HG03378 (cell line): ENCODE measurements around the gene HTT.
"Not testable (repeated sequence)": the region's sequence is repeated elsewhere in the genome, so short reads cannot be mapped to it uniquely, and the experiment has no call there.

ENCODE experiments used
- ATAC-seq: cut with Tn5 transposase; IDR thresholded peaks from one replicate; pipeline ENCODE4 v1.9.1; 2021; ENCODE audit warnings: mild to moderate bottlenecking, moderate library complexity; ENCODE audit not compliant: unreplicated experiment

The HTT gene

DNA sequence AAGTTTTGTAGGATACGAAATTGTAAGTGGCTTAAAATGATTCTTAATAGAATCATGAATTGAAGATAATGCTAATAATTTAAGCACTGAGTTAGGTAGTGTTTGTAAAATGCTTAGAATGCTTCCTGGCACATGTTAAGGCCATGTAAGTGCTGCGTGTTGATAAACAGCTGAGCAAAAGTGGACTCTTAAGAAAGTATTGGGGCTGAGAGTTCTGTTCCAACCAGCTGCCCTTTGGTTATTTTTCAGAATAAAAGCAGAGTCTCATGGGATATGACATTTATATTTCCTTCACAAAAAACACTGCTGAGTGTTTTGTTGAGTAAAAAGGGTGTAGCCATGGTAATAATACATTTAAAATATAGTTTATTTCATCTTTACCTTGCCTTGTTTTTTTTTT lies 42.5 kb downstream of the HTT start:
- no peak for ATAC-seq

DNA sequence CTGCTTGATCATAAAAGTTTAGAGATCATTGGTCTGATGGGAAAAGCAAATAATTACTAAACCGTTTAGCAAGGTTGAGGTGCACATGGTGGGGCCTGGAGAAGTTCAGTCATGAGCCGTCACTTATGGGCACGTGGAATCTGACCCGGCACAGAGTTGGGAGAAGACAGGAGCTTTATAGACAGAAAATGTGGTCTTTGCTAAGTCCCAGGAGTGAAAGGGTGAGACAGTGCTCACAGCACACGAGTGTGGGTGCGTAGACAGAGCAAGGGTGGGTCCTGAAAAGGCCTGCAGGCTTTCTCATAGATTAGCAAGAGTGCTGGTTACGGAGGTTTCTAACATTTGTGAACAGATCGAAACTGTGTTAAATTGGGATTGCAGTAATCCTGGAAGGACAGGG lies 43.8 kb downstream of the HTT start:
- ATAC-seq: no peak

- no peak for ATAC-seq
Measured at GRCh38 chr4:3119464-3119863, 45.0 kb downstream of the HTT start.

GRCh38 chr4:3121110-3121509 lies 46.6 kb downstream of the HTT start:
- ATAC-seq: no peak

- ATAC-seq: no peak
Measured at GRCh38 chr4:3121596-3121995, 47.1 kb downstream of the HTT start.

DNA sequence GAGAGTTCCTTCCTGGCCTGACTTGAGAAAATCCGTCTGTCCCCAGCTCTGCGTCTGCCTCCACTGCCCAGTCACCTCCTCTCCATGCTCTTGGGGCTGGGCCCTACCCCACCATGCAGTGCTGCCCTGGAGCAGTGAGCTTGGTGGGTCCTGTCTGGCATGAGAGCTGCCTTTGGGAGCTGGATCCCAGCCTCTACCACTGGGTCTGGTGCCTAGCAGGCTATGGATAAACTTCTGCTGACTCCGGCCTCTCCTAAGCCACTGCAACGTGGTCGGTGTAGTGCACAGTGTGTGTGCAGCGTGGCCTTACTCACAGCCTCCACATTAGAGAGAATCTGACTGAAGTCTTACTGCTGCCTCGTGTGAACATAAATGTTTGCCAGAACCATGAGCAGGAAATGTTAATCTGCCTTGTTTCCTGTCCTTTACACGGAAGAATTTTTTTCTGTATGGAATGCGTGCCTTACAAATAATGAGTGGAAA lies 47.6 kb downstream of the HTT start:
- ATAC-seq: no peak

DNA sequence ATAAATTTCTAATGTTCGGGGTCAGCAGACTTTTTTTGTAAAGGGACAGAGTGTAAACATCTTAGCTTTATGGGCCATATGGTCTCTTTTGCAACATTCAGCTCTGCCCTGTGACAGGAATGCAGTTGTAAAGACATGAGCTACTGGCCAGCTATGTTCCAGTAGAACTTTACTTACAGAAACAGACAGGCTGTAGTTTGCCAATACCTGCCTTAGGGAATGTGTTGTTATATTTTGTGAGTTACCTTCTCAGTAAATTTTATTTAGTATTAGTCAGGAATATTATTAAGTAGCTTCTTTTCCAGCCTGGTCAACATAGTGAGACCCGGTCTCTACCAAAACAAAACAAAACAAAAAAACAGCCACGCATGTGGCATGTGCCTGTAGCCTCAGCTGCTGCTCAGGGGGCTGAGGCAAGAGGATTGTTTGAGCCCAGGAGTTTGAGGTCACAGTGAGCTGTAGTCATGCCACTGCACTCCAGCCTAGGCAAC lies 48.7 kb downstream of the HTT start:
- ATAC-seq: no peak

DNA sequence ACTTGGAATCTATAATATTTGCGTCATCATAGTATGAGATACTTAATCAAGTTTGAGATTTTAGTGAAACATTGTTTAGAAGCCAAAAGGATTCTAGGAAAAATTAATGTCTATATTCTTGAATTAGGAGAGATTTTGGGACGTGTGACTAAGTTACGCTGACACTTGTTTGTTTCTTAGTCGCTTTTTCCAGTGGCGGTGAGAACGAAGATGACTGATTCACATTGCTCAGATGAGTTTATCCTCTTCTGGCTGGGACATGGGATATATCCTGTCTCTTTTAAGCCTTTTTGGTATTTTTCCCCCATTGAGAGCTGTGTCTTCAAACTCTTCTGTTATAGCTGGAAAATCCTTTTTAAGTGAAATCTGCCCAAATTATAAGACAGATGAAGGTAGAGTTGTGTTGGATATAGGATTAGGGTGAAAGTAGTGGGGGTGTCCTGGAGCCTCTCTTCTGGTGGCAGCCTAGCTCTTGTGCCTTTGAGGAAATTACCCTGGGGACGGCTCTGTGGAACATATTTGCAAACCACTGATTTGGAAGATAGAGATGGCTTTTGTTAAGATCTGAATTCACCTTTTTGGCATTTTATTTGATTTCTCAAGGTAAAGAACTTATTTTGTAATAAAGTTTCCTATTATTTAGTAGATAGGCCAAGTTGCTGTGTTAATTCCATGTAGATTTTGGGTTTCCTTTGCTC lies 49.7 kb downstream of the HTT start:
- ATAC-seq: no peak

DNA sequence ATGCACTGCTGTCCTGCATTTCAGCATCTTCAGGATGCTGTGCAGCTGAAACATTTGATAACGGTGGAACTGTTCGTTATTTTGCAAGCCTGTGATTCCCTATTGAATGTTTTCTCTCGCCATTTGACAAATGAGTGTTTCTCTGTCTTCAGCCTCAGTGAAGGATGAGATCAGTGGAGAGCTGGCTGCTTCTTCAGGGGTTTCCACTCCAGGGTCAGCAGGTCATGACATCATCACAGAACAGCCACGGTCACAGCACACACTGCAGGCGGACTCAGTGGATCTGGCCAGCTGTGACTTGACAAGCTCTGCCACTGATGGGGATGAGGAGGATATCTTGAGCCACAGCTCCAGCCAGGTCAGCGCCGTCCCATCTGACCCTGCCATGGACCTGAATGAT lies 52.6 kb downstream of the HTT start:
- no peak for ATAC-seq

DNA sequence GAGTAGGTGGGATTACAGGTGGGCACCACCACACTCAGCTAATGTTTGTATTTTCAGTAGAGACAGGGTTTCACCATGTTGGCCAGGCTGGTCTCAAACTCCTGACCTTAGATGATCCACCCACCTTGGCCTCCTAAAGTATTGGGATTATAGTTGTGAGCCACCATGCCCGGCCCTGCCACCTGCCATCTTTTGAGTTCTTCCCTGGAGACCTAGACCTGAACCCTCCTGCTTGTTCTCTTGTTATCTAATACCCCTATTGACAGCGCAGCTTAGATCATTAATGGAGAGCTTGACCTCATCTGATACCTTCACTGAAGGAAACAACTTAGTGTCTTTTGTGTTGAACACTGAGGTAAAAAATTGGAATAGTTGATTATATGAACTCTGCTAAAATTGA lies 53.6 kb downstream of the HTT start:
- no peak for ATAC-seq

- ATAC-seq: no peak
Measured at GRCh38 chr4:3128976-3129375, 54.5 kb downstream of the HTT start.

GRCh38 chr4:3130201-3130600 lies 55.7 kb downstream of the HTT start:
- no peak for ATAC-seq

GRCh38 chr4:3130826-3131225 lies 56.3 kb downstream of the HTT start:
- ATAC-seq: no peak

- ATAC-seq: no peak
Measured at GRCh38 chr4:3134201-3134600, 59.7 kb downstream of the HTT start.

DNA sequence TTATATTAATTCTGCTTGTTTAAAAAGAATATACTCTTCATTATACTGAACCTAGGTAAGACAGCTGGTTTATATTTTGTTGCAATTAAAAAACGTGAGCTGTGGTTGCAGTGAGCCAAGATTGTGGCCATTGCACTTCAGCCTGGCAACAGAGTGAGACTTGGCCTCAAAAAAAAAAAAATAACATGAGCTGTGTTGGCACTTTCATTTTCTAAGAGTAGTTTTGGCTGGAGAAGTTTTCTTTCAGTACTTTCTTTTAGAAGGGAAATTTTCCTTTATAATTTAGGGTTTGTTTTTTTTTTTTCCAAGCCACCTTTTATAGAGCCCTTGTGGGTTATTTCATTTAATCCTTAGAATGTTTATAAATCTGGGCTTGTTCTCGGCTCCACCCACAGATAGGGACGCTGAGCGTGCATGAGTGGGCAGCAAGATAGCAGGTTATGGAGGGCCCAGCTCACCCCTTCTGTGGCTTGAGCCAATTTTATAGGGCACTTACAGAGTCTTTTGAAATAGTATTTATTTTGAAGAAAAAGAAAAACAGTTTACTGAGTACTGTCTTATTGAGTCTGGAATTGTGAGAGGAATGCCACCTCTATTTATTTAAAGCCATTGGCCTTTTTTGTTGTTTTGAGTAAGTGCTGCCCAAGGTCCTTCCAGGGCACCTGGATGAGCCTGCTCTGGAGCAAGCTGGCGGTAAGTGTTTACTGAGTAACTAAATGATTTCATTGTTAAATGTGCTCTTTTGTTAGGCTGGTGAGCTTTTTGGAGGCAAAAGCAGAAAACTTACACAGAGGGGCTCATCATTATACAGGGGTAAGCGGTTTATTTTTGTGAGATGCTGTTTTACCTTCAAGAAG lies 60.9 kb downstream of the HTT start:
- ATAC-seq: no peak

GRCh38 chr4:3136454-3136853 lies 62.0 kb downstream of the HTT start:
- ATAC-seq: no peak

- no peak for ATAC-seq
Measured at GRCh38 chr4:3137908-3138307, 63.4 kb downstream of the HTT start.

DNA sequence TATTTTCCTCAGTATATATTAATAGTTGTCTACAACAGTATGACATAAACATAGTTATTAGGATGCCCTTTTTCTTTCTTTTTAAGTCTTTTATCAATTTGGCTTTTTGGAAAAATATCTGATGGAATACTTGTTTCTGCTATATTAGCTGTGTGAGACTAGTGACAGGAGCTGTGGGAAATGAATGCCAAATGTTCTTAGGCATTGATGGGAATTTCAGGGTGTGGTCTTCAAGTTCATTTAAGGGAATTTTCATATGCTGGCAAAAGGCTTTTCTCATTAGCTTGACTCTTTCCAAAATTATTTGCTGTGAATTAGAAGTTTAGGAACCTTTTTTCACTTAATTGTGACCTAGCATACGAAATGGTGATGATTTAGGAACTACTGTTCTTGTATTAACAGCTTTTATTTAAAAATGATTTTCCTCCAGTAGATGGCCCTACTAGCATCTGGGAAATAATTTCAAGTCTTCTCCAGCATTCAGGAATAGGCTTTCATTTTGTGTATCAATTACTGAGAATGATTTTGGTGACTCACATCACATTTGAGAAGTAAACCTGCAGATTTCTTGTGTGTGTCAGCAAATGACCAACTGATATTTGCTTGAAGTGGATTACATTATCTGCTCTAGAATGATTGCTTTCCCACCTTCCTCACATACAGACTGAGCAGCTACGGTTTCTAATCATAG lies 70.9 kb downstream of the HTT start:
- no peak for ATAC-seq

- no peak for ATAC-seq
Measured at GRCh38 chr4:3148926-3149325, 74.4 kb downstream of the HTT start.

DNA sequence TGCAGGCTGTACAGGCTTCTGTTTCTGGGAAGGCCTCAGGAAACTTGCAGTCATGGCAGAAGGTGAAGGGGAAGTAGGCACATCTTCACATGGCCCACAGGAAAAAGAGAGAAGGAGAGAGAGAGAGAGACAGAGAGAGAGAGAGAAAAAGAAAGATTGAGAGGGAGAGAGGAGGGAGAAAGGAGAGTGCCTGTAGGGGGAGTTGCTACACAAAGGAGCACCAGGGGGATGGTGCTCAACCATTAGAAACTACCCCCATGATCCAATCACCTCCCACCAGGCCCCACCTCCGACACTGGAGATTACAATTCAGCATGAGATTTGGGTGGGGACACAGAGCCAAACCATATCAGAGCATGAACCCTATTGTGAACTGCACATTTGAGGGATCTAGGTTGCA lies 76.8 kb downstream of the HTT start:
- not testable (repeated sequence) for ATAC-seq

GRCh38 chr4:3157366-3157765 lies 82.9 kb downstream of the HTT start:
- ATAC-seq: no peak

DNA sequence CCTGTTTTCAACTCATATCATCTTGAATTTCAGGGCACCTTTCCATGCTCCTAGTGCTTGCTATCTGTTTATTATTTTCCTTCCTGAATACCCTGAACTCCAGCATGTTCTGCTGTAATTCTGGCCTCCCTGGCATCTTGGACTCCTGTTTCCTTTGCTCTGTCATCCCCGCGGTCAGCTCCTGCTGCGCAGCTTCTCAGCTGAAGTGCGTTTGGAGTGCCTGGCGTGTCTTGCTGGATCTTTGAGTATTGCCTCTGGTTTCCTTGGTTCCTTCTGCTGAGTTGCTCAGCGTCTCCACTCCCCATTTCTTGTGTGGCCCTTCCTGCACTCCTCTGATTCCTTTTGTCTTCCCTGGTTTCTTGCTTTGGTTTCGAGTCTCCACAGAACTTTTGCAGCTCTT lies 84.4 kb downstream of the HTT start:
- ATAC-seq: no peak
